Endothelial cell of umbilical vein (primary cell): Measurements from ENCODE around the gene AMMECR1L. TPM values are rescaled to one million over a fixed set of nuclear protein-coding genes. Genes with fewer than 3 reads are reported as not detected.

ENCODE experiments used
- BruUV-seq: library from RNA; stranded (reverse); fragments of 400-500 nt; replicated peaks from 2 replicates; lab custom pipeline; 2021; lab: Mats Ljungman, UMichigan
- CTCF ChIA-PET: fragments of 300-600, 350-600 bp; sonication (Branson Sonifier 250); formaldehyde crosslinking; loops from one replicate; lab custom pipeline; 2021; ENCODE audit warnings: antibody characterized with exemption, inconsistent platforms; lab: Charles Lee
- POLR2A ChIA-PET: fragments of 300-600, 350-600 bp; sonication (Branson Sonifier 250); formaldehyde crosslinking; loops from one replicate; lab custom pipeline; 2021; ENCODE audit warnings: antibody characterized with exemption, inconsistent platforms; lab: Charles Lee
- DNase-seq: peaks from one replicate; pipeline ENCODE4 v3.0.0-alpha.2; 2011; ENCODE audit warnings: low read depth, low spot score
- FAIRE-seq: peaks from 2 replicates; lab custom pipeline; 2011; peaks lifted over from hg19 to GRCh38; lab: Jason Lieb, UNC
- H2AFZ ChIP-seq: 2 replicates; pipeline ENCODE4 v1.6.0; 2012; ENCODE audit warnings: low read depth, low read length, control low read depth, inconsistent platforms
- H3K27ac ChIP-seq: 2 replicates; pipeline ENCODE4 v1.5.1; 2011; ENCODE audit warnings: low read depth, mild to moderate bottlenecking, control low read depth, low read length, moderate library complexity; ENCODE audit not compliant: insufficient read depth
- H3K27me3 ChIP-seq, 2 experiments: 2 replicates each; pipeline versions ENCODE4 v1.6.0 to v1.6.1; 2011; ENCODE audit warnings: low read length in 2 of 2, mixed read lengths in 1 of 2; ENCODE audit not compliant: control insufficient read depth in 2 of 2, insufficient read depth in 2 of 2
- H3K36me3 ChIP-seq, 2 experiments: 2 replicates in 1 of 2; 3 replicates in 1 of 2; pipeline ENCODE4 v1.5.1; 2011; ENCODE audit warnings: low read length in 2 of 2, mild to moderate bottlenecking in 1 of 2, moderate library complexity in 1 of 2; ENCODE audit not compliant: control insufficient read depth in 2 of 2, insufficient read depth in 2 of 2; ENCODE audit errors: extremely low read depth in 1 of 2
- H3K4me1 ChIP-seq: 3 replicates; pipeline ENCODE4 v1.5.1; 2011; ENCODE audit warnings: mild to moderate bottlenecking, low read length; ENCODE audit not compliant: control insufficient read depth, insufficient read depth; ENCODE audit errors: extremely low read depth
- H3K4me2 ChIP-seq: 2 replicates; pipeline ENCODE4 v1.6.1; 2011; ENCODE audit warnings: low read length, control low read depth, mixed read lengths; ENCODE audit not compliant: insufficient read depth
- H3K4me3 ChIP-seq, 3 experiments: fragments of 200-600 bp in 1 of 3; sonication (generic), shearing (Covaris generic) in 1 of 3; replicated peaks in 1 of 3; 2 replicates each; pipeline ENCODE4 v1.5.1; 2011 to 2016; ENCODE audit warnings: control low read depth in 3 of 3, low read length in 3 of 3, mild to moderate bottlenecking in 2 of 3, inconsistent platforms in 1 of 3, low read depth in 1 of 3, moderate library complexity in 1 of 3; ENCODE audit not compliant: insufficient read depth in 1 of 3
- H3K79me2 ChIP-seq: 2 replicates; pipeline ENCODE4 v1.6.0; 2012; ENCODE audit warnings: low read length, inconsistent platforms; ENCODE audit not compliant: control insufficient read depth, insufficient read depth
- H3K9ac ChIP-seq: replicated peaks from 2 replicates; pipeline ENCODE3; 2011; ENCODE audit warnings: low read length, control low read depth; ENCODE audit not compliant: insufficient read depth; ENCODE audit errors: extremely low read depth
- H3K9me1 ChIP-seq: replicated peaks from 3 replicates; pipeline ENCODE4 v1.6.0; 2011; ENCODE audit warnings: mild to moderate bottlenecking, low read length; ENCODE audit not compliant: control insufficient read depth, insufficient read depth; ENCODE audit errors: extremely low read depth
- H3K9me3 ChIP-seq: replicated peaks from 2 replicates; pipeline ENCODE4 v1.5.1; 2012; ENCODE audit warnings: low read length, inconsistent platforms; ENCODE audit not compliant: control insufficient read depth, insufficient read depth
- H4K20me1 ChIP-seq: replicated peaks from 2 replicates; pipeline ENCODE3; 2011; ENCODE audit warnings: mild to moderate bottlenecking, low read length; ENCODE audit not compliant: control insufficient read depth, insufficient read depth; ENCODE audit errors: extremely low read depth
- CTCF ChIP-seq, 2 donors: IDR thresholded peaks; 1 replicate in 1 of 2; 2 replicates in 1 of 2; pipeline ENCODE4 v1.5.1; 2011; ENCODE audit warnings: low read length in 2 of 2, mild to moderate bottlenecking in 2 of 2, moderate library complexity in 2 of 2, control low read depth in 1 of 2, inconsistent platforms in 1 of 2, low read depth in 1 of 2; ENCODE audit not compliant: insufficient read depth in 1 of 2; ENCODE audit errors: extremely low read depth in 1 of 2
- EZH2 ChIP-seq: IDR thresholded peaks from 2 replicates; pipeline ENCODE4 v1.6.1; 2012; ENCODE audit warnings: borderline replicate concordance, low read depth, mild to moderate bottlenecking, moderate library complexity, low read length, inconsistent platforms; ENCODE audit not compliant: severe bottlenecking
- FOS ChIP-seq: IDR thresholded peaks from 2 replicates; pipeline ENCODE4 v1.6.1; 2011; ENCODE audit warnings: mild to moderate bottlenecking, low read length, moderate library complexity, borderline replicate concordance; ENCODE audit not compliant: insufficient read depth
- GATA2 ChIP-seq: IDR thresholded peaks from 2 replicates; pipeline ENCODE4 v1.7.0; 2011; ENCODE audit warnings: low read depth, mild to moderate bottlenecking, moderate library complexity, mixed read lengths, low read length; ENCODE audit not compliant: insufficient read length, insufficient read depth
- JUN ChIP-seq: IDR thresholded peaks from 2 replicates; pipeline ENCODE4 v1.6.1; 2011; ENCODE audit warnings: borderline replicate concordance, low read depth; ENCODE audit not compliant: insufficient read length, insufficient read depth
- MAX ChIP-seq: IDR thresholded peaks from 2 replicates; pipeline ENCODE4 v1.6.1; 2011; ENCODE audit not compliant: insufficient read depth, insufficient read length
- MYC ChIP-seq: IDR thresholded peaks from one replicate; pipeline ENCODE4 v1.6.1; 2011; ENCODE audit warnings: mild to moderate bottlenecking, low read depth, low read length
- POLR2A ChIP-seq: IDR thresholded peaks from 2 replicates; pipeline ENCODE4 v1.6.1; 2012; ENCODE audit warnings: low read depth, mild to moderate bottlenecking, control low read depth, low read length
- POLR2AphosphoS5 ChIP-seq: IDR thresholded peaks from 2 replicates; pipeline ENCODE4 v1.6.1; 2012; ENCODE audit warnings: low read depth, mild to moderate bottlenecking, control low read depth, low read length, moderate library complexity; ENCODE audit not compliant: insufficient read depth
- dilution Hi-C: fragments of 300-500 bp; cut with MboI; formaldehyde crosslinking; loops from one replicate; pipeline ENCODE4 v1.15.0; 2019; ENCODE audit warnings: low sequenced_read_pairs; ENCODE audit not compliant: extremely low pct_ligation_motif_present
- intact Hi-C: fragments of 100-400 bp; cut with micrococcal nuclease; formaldehyde crosslinking; loops from one replicate; pipeline ENCODE4 v1.10.0; 2022
- polyA plus RNA-seq, 4 experiments: library from polyadenylated mRNA; depleted of rRNA in 3 of 4; stranded (reverse) in 3 of 4; unstranded in 1 of 4; fragments of >200 nt; gene quantifications; 2 replicates each; pipeline versions ENCODE4 v1.2.1 to v1.2.3, GENCODE V29; 2011 to 2012; ENCODE audit warnings: missing spikeins in 1 of 4
- total RNA-seq: library from RNA; stranded (reverse); gene quantifications from 2 replicates; pipeline ENCODE4 v1.2.3, GENCODE V29; 2021

The AMMECR1L gene
- total and polyA plus RNA-seq, 2 donors (not counting 3 experiments of a cell fraction or from before 2014, with no cell fraction given) = 14.8 to 20.7 TPM

GRCh38 chr2:127818794-127819425 is 66.8 kb downstream of the AMMECR1L start:
- FAIRE-seq (no peak), DNase-seq (no peak)
- Histone ChIP-seq H3K27me3 (peaks cover 4 to 10% of the 10 kb centered on the region in 2 experiments), H3K79me2 (no peaks in the 10 kb centered on the region), H3K4me1 (no peaks in the 10 kb centered on the region), H3K36me3 (no peaks in the 10 kb centered on the region), H3K4me2 (no peak overlapping the region), H3K27ac (no peak overlapping the region), H3K9ac (no peak overlapping the region), H4K20me1 (no peaks in the 10 kb centered on the region), H2AFZ (no peak overlapping the region), H3K4me3 (no peak overlapping the region), H3K9me1 (no peaks in the 10 kb centered on the region), H3K9me3 (no peaks in the 10 kb centered on the region)
- dilution Hi-C loops = no loop called here
- POLR2A ChIA-PET = no interaction called here
- no TSS peak for BruUV-seq
- intact Hi-C loops = no loop called here
- CTCF ChIA-PET = no interaction called here
- TF ChIP-seq MAX = no peak
- TF ChIP-seq POLR2AphosphoS5 = no peak
- no peak for TF ChIP-seq POLR2A
- no peak for TF ChIP-seq GATA2
- no peak for TF ChIP-seq JUN
- TF ChIP-seq CTCF (IDR thresholded peaks at IDR 0.05; ENCODE audit: extremely low read depth in 1 of 2, insufficient read depth in 1 of 2, low read depth in 1 of 2, low read length in 2 of 2) = no peak
- no peak for TF ChIP-seq EZH2
- no peak for TF ChIP-seq FOS
- TF ChIP-seq MYC = no peak
